HEK293 (cell line): ENCODE measurements around the gene ZFP36.
A peak's percentile ranks its signal among the peaks of the same experiment; 100 is the strongest.

Experiments
- CTCF ChIA-PET: fragments of 350-600 bp; formaldehyde crosslinking; extraction: SDS; loops from one replicate; lab custom pipeline; 2021; ENCODE audit warnings: antibody characterized with exemption; lab: Yijun Ruan, JAX
- POLR2A ChIA-PET: fragments of 300-600 bp; formaldehyde crosslinking; extraction: SDS; loops from one replicate; lab custom pipeline; 2020; ENCODE audit warnings: antibody characterized with exemption, inconsistent platforms; lab: Yijun Ruan, JAX
- H3K27ac ChIP-seq: fragments of 200-500 bp; sonication (Bioruptor generic); 2 replicates; pipeline ENCODE4 v1.5.1; 2014; ENCODE audit warnings: low read depth, low read length, control low read depth, inconsistent platforms; ENCODE audit errors: extremely low read depth
- H3K36me3 ChIP-seq, 2 experiments: fragments of 200-500 bp in 1 of 2; sonication (Bioruptor generic) in 1 of 2; 1 replicate in 1 of 2; 2 replicates in 1 of 2; pipeline ENCODE4 v1.5.1; 2014 to 2017; ENCODE audit warnings: inconsistent platforms in 2 of 2, low read length in 2 of 2; ENCODE audit not compliant: control insufficient read depth in 2 of 2, insufficient read depth in 1 of 2
- H3K4me1 ChIP-seq: fragments of 200-500 bp; sonication (Bioruptor generic); 2 replicates; pipeline ENCODE4 v1.5.1; 2014; ENCODE audit warnings: mild to moderate bottlenecking, low read length, inconsistent platforms; ENCODE audit not compliant: control insufficient read depth, insufficient read depth
- H3K4me3 ChIP-seq: 2 replicates; pipeline ENCODE4 v1.5.1; 2011; ENCODE audit warnings: low read depth, mild to moderate bottlenecking, control low read depth, low read length, moderate library complexity
- H3K9me3 ChIP-seq: fragments of 200-500 bp; sonication (Bioruptor generic); 2 replicates; pipeline ENCODE4 v1.5.1; 2014; ENCODE audit warnings: low read depth, low read length, inconsistent platforms; ENCODE audit not compliant: control insufficient read depth, insufficient read depth
- GLIS2 ChIP-seq: fragments of 450-650 bp; formaldehyde crosslinking; IDR thresholded peaks from 2 replicates; pipeline ENCODE4 v1.5.1; 2016; ENCODE audit warnings: missing biosample characterization, missing genetic modification characterization
- IKZF3 ChIP-seq: fragments of 450-650 bp; IDR thresholded peaks from 2 replicates; pipeline ENCODE4 v1.5.0; 2018; ENCODE audit warnings: missing biosample characterization, mild to moderate bottlenecking, missing genetic modification characterization, moderate library complexity
- ZBTB21 ChIP-seq: fragments of 450-650 bp; formaldehyde crosslinking; IDR thresholded peaks from 2 replicates; pipeline ENCODE4 v1.5.1; 2017; ENCODE audit warnings: missing biosample characterization, missing genetic modification characterization
- ZNF157 ChIP-seq: fragments of 450-650 bp; formaldehyde crosslinking; IDR thresholded peaks from 2 replicates; pipeline ENCODE4 v1.5.1; 2016; ENCODE audit warnings: missing biosample characterization, missing genetic modification characterization
- ZNF211 ChIP-seq: fragments of 450-650 bp; formaldehyde crosslinking; IDR thresholded peaks from 2 replicates; pipeline ENCODE4 v1.5.1; 2016; ENCODE audit warnings: low read depth, missing biosample characterization, missing genetic modification characterization
- ZNF223 ChIP-seq: fragments of 450-650 bp; formaldehyde crosslinking; IDR thresholded peaks from 2 replicates; pipeline ENCODE4 v1.5.1; 2016; ENCODE audit warnings: missing biosample characterization, missing genetic modification characterization
- ZNF274 ChIP-seq, 2 experiments: fragments of 200-500 bp in 1 of 2; fragments of 450-650 bp in 1 of 2; sonication (Bioruptor generic) in 1 of 2; formaldehyde crosslinking in 1 of 2; IDR thresholded peaks; 2 replicates each; pipeline versions ENCODE4 v1.5.1 to v1.6.1; 2014 to 2016; ENCODE audit warnings: borderline replicate concordance in 1 of 2, inconsistent platforms in 1 of 2, low read length in 1 of 2, missing biosample characterization in 1 of 2, missing genetic modification characterization in 1 of 2
- ZNF391 ChIP-seq: fragments of 450-650 bp; formaldehyde crosslinking; IDR thresholded peaks from 2 replicates; pipeline ENCODE4 v1.5.1; 2016; ENCODE audit warnings: low read depth, missing biosample characterization, missing genetic modification characterization, borderline replicate concordance
- ZNF501 ChIP-seq: fragments of 450-650 bp; formaldehyde crosslinking; IDR thresholded peaks from 2 replicates; pipeline ENCODE4 v1.5.1; 2016; ENCODE audit warnings: missing biosample characterization, missing genetic modification characterization
- ZNF529 ChIP-seq: fragments of 450-650 bp; formaldehyde crosslinking; IDR thresholded peaks from 2 replicates; pipeline ENCODE4 v1.5.1; 2017; ENCODE audit warnings: missing genetic modification characterization, missing biosample characterization; ENCODE audit not compliant: insufficient replicate concordance
- ZNF677 ChIP-seq: fragments of 450-650 bp; IDR thresholded peaks from 2 replicates; pipeline ENCODE4 v1.5.0; 2018; ENCODE audit warnings: missing biosample characterization, mild to moderate bottlenecking, missing genetic modification characterization, moderate library complexity
- TF ChIP-seq, protein P1 (sequence below): fragments of 450-650 bp; formaldehyde crosslinking; IDR thresholded peaks from 2 replicates; pipeline ENCODE4 v1.5.1; 2017; ENCODE audit warnings: missing biosample characterization, missing genetic modification characterization
- TF ChIP-seq, protein P2 (sequence below): fragments of 450-650 bp; formaldehyde crosslinking; IDR thresholded peaks from 2 replicates; pipeline ENCODE4 v1.5.1; 2016; ENCODE audit warnings: missing biosample characterization, missing genetic modification characterization
- TF ChIP-seq, protein P3 (sequence below): fragments of 450-650 bp; formaldehyde crosslinking; IDR thresholded peaks from 2 replicates; pipeline ENCODE4 v1.5.1; 2016; ENCODE audit warnings: missing biosample characterization, missing genetic modification characterization, borderline replicate concordance

The ZFP36 gene

DNA sequence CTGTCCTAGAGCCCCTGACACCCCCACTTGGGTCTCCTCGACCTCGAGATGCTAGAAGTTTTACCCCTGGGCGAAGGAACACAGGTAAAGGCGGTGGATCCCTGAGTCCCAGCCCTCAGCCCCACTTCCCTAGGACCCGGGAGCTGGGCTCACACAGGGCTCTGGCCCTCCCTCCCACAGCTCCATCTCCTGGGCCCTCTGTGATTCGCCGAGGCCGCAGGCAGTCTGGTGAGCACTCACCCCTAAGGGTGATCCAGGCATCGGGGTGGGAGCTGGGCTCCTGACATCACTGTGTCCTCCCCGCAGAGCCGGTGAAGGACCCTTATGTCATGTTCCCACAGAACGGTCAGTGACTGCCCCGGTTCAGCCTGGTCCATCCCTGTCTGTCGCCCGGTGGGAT, 14.1 kb downstream of the ZFP36 start:
- TF ChIP-seq ZNF211: no peak
- TF ChIP-seq, protein P1, sequence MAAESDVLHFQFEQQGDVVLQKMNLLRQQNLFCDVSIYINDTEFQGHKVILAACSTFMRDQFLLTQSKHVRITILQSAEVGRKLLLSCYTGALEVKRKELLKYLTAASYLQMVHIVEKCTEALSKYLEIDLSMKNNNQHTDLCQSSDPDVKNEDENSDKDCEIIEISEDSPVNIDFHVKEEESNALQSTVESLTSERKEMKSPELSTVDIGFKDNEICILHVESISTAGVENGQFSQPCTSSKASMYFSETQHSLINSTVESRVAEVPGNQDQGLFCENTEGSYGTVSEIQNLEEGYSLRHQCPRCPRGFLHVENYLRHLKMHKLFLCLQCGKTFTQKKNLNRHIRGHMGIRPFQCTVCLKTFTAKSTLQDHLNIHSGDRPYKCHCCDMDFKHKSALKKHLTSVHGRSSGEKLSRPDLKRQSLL (tag by site-specific recombination): 0 out of 2 replicates have a peak, but pooled peaks have one; percentile 5
- no peak for TF ChIP-seq IKZF3 (tag by site-specific recombination)
- no peak for TF ChIP-seq ZNF677
- TF ChIP-seq ZNF529 (tag by site-specific recombination): no peak
- TF ChIP-seq ZNF274 (IDR thresholded peaks at IDR 0.05; ENCODE audit: low read length): no peak
- TF ChIP-seq ZNF274 (tag by site-specific recombination; IDR thresholded peaks at IDR 0.05; ENCODE audit: borderline replicate concordance): no peak
- 0 out of 2 replicates have a peak, but pooled peaks have one; percentile 59 for TF ChIP-seq ZNF223 (tag by site-specific recombination)
- TF ChIP-seq, protein P2, sequence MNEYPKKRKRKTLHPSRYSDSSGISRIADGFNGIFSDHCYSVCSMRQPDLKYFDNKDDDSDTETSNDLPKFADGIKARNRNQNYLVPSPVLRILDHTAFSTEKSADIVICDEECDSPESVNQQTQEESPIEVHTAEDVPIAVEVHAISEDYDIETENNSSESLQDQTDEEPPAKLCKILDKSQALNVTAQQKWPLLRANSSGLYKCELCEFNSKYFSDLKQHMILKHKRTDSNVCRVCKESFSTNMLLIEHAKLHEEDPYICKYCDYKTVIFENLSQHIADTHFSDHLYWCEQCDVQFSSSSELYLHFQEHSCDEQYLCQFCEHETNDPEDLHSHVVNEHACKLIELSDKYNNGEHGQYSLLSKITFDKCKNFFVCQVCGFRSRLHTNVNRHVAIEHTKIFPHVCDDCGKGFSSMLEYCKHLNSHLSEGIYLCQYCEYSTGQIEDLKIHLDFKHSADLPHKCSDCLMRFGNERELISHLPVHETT (tag by site-specific recombination): no peak
- TF ChIP-seq, protein P3, sequence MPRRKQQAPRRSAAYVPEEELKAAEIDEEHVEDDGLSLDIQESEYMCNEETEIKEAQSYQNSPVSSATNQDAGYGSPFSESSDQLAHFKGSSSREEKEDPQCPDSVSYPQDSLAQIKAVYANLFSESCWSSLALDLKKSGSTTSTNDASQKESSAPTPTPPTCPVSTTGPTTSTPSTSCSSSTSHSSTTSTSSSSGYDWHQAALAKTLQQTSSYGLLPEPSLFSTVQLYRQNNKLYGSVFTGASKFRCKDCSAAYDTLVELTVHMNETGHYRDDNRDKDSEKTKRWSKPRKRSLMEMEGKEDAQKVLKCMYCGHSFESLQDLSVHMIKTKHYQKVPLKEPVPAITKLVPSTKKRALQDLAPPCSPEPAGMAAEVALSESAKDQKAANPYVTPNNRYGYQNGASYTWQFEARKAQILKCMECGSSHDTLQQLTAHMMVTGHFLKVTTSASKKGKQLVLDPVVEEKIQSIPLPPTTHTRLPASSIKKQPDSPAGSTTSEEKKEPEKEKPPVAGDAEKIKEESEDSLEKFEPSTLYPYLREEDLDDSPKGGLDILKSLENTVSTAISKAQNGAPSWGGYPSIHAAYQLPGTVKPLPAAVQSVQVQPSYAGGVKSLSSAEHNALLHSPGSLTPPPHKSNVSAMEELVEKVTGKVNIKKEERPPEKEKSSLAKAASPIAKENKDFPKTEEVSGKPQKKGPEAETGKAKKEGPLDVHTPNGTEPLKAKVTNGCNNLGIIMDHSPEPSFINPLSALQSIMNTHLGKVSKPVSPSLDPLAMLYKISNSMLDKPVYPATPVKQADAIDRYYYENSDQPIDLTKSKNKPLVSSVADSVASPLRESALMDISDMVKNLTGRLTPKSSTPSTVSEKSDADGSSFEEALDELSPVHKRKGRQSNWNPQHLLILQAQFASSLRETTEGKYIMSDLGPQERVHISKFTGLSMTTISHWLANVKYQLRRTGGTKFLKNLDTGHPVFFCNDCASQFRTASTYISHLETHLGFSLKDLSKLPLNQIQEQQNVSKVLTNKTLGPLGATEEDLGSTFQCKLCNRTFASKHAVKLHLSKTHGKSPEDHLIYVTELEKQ (tag by site-specific recombination): no peak
- TF ChIP-seq, all 188 proteins: peak for 2
- no peak overlapping the region for H3K4me3 ChIP-seq
- H3K9me3 ChIP-seq: no peaks in the 10 kb centered on the region
- no peak overlapping the region for H3K27ac ChIP-seq
- H3K36me3 ChIP-seq: peaks cover 74 to 83% of the 10 kb centered on the region in 2 experiments
- ChIA-PET POLR2A (interaction anchor here (0.5 to 13.3 kb wide), 8 partner anchors 8 to 402 kb away, joined by 3 to 255 read pairs (median 5); partner anchors contain the start of genes PLEKHG2, RPS16 and SUPT5H), CTCF (interaction anchor here (0.6 to 1.5 kb wide), 5 partner anchors 9 to 83 kb away, joined by 3 to 4 read pairs (median 3); no protein-coding TSS in a partner anchor)
- H3K4me1 ChIP-seq: no peaks in the 10 kb centered on the region

DNA sequence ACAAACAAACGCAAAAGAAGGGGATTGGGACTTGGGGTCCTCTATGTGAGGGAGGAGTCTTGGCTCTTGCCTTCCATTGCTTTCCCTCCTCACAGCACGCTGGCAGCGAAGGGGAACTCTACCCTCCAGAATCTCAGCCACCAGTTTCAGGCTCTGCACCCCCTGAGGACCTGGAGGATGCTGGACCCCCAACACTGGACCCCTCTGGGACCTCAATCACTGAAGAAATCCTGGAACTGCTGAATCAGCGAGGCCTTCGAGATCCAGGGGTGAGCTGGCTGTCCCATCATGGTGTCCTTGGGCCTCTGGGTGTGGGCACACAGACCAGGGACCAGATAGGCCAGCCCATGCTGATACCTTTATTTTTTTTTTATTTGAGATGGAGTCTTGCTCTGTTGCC, 15.4 kb downstream of the ZFP36 start:
- H3K4me1 ChIP-seq: no peaks in the 10 kb centered on the region
- CTCF ChIA-PET: interaction anchor here (0.6 to 1.3 kb wide), 5 partner anchors 19 to 819 kb away, joined by 3 to 5 read pairs (median 4); no protein-coding TSS in a partner anchor
- no peak for TF ChIP-seq ZBTB21 (tag by site-specific recombination)
- no peak for TF ChIP-seq ZNF157 (tag by site-specific recombination)
- peak; percentile 63; the same call in 1 of the 2 replicates for TF ChIP-seq GLIS2
- TF ChIP-seq ZNF501 (tag by site-specific recombination): no peak
- TF ChIP-seq ZNF391: no peak
- POLR2A ChIA-PET: interaction anchor here (2.3 to 13.3 kb wide), 3 partner anchors 10 to 14 kb away, joined by 5 to 255 read pairs (median 19); partner anchors contain the start of genes PLEKHG2 and RPS16
- H3K9me3 ChIP-seq: no peaks in the 10 kb centered on the region
- H3K4me3 ChIP-seq: no peak overlapping the region
- no peak overlapping the region for H3K27ac ChIP-seq
- peaks cover 69 to 75% of the 10 kb centered on the region in 2 experiments for H3K36me3 ChIP-seq
